ENCODE results near the gene EMILIN1.

DNA sequence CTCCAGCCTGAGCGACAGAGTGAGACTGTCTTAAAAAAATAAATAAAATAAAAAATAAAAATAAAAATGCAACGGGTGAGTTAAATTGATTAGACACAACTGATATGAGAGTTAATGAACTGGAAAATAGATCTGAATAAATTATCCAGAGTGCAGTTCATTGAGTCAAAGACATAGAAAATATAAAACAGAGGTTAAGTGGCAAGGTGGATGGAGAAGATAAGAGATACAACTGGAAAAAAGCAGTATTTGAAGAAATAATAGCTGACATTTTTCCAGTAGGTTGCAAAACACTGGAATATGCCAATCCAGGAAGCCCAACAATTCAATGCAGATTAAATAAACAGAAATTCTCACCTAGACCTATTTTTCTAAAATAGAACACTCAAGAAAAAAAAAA is 29.8 kb downstream of the EMILIN1 start:
- TF ChIP-seq POLR2A (IDR thresholded peaks at IDR 0.05): no peak
- TF ChIP-seq, protein P1, sequence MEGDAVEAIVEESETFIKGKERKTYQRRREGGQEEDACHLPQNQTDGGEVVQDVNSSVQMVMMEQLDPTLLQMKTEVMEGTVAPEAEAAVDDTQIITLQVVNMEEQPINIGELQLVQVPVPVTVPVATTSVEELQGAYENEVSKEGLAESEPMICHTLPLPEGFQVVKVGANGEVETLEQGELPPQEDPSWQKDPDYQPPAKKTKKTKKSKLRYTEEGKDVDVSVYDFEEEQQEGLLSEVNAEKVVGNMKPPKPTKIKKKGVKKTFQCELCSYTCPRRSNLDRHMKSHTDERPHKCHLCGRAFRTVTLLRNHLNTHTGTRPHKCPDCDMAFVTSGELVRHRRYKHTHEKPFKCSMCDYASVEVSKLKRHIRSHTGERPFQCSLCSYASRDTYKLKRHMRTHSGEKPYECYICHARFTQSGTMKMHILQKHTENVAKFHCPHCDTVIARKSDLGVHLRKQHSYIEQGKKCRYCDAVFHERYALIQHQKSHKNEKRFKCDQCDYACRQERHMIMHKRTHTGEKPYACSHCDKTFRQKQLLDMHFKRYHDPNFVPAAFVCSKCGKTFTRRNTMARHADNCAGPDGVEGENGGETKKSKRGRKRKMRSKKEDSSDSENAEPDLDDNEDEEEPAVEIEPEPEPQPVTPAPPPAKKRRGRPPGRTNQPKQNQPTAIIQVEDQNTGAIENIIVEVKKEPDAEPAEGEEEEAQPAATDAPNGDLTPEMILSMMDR (IDR thresholded peaks at IDR 0.05): no peak

Measured in lower leg skin (tissue), 3 donors.